OCI-LY3 (cell line): Measurements from ENCODE around the gene PGRMC1.
"Not testable (repeated sequence)": the region's sequence is repeated elsewhere in the genome, so short reads cannot be mapped to it uniquely, and the experiment has no call there.

Experiments
- EZH2phosphoT487 ChIP-seq: fragments of 200-600 bp; shearing (Covaris generic); IDR thresholded peaks from 2 replicates; pipeline ENCODE4 v1.6.1; 2018; ENCODE audit warnings: antibody characterized with exemption, mixed run types, low read depth
- TF ChIP-seq, protein P1 (sequence below): fragments of 200-600, 300-600 bp; sonication (generic); IDR thresholded peaks from 2 replicates; pipeline ENCODE4 v1.5.1; 2014; ENCODE audit warnings: antibody characterized with exemption, low read length, low read depth

DNA sequence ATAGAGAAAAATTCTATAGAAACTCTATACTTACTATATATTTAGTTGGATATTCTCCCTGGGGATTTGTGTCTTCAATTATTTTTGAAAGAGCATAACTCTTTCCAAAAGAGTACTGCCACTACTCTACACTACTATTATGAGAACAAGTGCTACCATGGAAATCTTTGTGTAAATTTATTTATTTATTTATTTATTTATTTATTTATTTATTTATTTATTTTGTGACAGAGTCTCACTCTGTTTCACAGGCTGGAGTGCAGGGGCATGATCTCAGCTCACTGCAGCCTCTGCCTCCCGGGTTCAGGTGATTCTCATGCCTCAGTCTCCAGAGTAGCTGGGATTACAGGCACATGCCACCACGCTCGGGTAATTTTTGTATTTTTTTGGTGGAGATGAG lies 31.0 kb downstream of the PGRMC1 start:
- TF ChIP-seq, protein P1, sequence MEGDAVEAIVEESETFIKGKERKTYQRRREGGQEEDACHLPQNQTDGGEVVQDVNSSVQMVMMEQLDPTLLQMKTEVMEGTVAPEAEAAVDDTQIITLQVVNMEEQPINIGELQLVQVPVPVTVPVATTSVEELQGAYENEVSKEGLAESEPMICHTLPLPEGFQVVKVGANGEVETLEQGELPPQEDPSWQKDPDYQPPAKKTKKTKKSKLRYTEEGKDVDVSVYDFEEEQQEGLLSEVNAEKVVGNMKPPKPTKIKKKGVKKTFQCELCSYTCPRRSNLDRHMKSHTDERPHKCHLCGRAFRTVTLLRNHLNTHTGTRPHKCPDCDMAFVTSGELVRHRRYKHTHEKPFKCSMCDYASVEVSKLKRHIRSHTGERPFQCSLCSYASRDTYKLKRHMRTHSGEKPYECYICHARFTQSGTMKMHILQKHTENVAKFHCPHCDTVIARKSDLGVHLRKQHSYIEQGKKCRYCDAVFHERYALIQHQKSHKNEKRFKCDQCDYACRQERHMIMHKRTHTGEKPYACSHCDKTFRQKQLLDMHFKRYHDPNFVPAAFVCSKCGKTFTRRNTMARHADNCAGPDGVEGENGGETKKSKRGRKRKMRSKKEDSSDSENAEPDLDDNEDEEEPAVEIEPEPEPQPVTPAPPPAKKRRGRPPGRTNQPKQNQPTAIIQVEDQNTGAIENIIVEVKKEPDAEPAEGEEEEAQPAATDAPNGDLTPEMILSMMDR: not testable (repeated sequence)
- not testable (repeated sequence) for TF ChIP-seq EZH2phosphoT487
